ENCODE measurements around the gene CD248. TPM values are rescaled to one million over a fixed set of nuclear protein-coding genes. Genes with fewer than 3 reads are reported as not detected.

Gene CD248
- total RNA-seq, 1 donor from 2014 or later = 95.2 TPM

DNA sequence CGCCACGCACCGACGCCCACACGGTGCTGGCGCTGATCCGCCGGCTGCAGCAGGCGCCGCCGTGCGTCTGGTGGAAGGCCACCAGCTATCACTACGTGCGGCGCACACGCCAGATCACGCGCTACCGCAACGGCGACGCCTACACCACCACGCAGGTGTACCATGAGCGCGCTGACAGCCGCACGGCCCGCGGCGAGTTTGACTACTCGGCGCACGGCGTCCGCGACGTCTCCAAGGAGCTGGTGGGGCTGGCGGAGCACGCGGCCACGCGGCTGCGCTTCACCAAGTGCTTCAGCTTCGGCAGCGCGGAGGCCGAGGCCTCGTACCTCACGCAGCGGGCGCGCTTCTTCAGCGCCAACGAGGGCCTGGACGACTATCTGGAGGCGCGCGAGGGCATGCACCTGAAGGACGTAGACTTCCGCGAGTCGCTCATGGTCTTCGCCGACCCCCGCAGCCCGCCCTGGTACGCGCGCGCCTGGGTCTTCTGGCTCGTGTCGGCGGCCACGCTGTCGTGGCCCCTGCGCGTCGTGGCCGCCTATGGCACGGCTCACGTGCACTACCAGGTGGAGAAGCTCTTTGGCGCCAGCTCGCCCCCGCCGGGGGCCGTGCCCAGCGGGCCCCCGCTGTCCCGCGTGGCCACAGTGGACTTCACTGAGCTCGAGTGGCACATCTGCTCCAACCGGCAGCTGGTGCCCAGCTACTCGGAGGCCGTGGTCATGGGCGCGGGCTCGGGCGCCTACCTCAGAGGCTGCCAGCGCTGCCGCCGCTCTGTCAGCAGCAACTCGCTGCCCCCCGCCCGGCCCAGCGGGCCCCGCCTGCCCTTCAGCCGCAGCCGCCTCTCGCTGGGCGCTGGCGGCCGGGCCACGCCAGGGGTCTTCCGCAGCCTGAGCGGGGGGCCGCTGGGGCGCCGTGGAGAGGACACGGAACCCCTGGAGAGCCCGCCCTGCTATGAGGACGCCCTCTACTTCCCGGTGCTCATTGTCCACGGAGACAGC is 21.9 kb downstream of the CD248 start:
- Mint-ChIP-seq H3K4me3 (no peak overlapping the region), H3K27ac (no peak overlapping the region), H3K36me3 (no peaks in the 10 kb centered on the region), H3K27me3 (ENCODE audit: low read depth) (peaks cover 54% of the 10 kb centered on the region), H3K9me3 (no peaks in the 10 kb centered on the region), H3K4me1 (peaks cover 14% of the 10 kb centered on the region)
- no peak for DNase-seq (ENCODE audit: low spot score in 2 of 2, unreplicated experiment in 2 of 2)
- TF ChIP-seq, protein P1, sequence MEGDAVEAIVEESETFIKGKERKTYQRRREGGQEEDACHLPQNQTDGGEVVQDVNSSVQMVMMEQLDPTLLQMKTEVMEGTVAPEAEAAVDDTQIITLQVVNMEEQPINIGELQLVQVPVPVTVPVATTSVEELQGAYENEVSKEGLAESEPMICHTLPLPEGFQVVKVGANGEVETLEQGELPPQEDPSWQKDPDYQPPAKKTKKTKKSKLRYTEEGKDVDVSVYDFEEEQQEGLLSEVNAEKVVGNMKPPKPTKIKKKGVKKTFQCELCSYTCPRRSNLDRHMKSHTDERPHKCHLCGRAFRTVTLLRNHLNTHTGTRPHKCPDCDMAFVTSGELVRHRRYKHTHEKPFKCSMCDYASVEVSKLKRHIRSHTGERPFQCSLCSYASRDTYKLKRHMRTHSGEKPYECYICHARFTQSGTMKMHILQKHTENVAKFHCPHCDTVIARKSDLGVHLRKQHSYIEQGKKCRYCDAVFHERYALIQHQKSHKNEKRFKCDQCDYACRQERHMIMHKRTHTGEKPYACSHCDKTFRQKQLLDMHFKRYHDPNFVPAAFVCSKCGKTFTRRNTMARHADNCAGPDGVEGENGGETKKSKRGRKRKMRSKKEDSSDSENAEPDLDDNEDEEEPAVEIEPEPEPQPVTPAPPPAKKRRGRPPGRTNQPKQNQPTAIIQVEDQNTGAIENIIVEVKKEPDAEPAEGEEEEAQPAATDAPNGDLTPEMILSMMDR (IDR thresholded peaks at IDR 0.05; ENCODE audit: unreplicated experiment) = no peak

DNA sequence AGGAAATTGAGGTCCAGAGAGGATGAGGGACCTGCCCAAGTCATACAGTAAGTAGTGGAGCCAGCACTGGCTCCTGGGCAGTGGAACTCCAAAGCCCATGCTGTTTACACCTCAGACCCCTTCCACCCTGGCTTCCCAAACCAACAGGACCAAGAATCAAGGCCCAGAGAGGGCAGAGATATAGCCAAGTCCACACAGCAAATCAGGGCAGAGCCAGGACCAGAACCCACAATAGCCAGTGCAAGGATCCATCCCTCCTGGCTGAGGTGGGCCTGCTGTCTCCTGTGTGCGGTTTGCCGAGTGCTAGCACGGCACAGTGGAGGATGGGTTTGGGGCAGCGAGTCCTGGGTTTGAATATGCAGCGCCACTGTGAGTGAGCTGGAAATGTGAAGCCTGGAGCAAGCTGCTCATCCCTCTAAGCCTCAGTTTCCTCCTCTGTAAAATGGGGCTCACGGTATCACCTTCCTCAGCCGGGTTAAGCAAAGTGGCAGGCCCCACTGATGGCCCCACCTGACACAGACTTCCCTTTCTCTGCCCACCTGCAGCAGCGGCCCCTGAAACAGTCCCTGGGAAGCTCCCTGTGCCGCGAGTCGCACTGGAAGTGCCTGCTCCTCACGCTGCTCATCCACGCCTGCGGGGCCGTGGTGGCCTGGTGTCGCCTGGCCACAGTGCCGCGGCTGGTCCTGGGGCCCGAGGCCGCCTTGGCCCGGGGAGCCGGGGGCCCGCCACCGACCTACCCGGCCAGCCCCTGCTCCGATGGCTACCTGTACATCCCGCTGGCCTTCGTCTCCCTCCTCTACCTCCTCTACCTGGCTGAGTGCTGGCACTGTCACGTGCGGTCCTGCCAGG is 22.8 kb downstream of the CD248 start:
- H3K4me1 Mint-ChIP-seq = peaks cover 23% of the 10 kb centered on the region
- H3K27ac Mint-ChIP-seq = no peak overlapping the region
- H3K27me3 Mint-ChIP-seq (ENCODE audit: low read depth) = peaks cover 60% of the 10 kb centered on the region
- H3K4me3 Mint-ChIP-seq = no peak overlapping the region
- TF ChIP-seq, protein P1 (IDR thresholded peaks at IDR 0.05; ENCODE audit: unreplicated experiment) = no peak
- DNase-seq (ENCODE audit: low spot score in 2 of 2, unreplicated experiment in 2 of 2) = no peak
- no peaks in the 10 kb centered on the region for H3K9me3 Mint-ChIP-seq
- no peaks in the 10 kb centered on the region for H3K36me3 Mint-ChIP-seq

DNA sequence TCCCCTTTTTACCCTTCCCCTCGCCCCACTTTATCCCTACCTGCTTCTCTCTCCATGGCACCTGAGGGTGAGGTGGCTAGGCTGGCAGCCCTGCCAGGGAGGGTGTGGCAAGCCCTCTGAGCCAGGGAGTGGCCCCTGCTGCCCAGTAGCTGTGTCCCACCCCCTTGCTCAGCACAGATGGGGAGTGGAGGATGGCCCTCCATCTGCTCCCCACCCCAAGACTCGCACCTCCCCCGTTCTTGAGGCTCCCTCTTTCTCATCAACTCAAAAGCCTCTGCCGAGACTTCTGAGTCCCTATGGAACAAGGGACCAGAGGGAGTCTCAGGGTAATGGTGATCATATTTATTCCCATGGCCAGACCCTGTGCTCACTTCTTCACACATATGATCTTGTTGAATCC is 23.5 kb downstream of the CD248 start:
- H3K27ac Mint-ChIP-seq = no peak overlapping the region
- no peak for DNase-seq (ENCODE audit: low spot score in 2 of 2, unreplicated experiment in 2 of 2)
- TF ChIP-seq, protein P1 (IDR thresholded peaks at IDR 0.05; ENCODE audit: unreplicated experiment) = no peak
- H3K4me1 Mint-ChIP-seq = peaks cover 25% of the 10 kb centered on the region
- no peaks in the 10 kb centered on the region for H3K36me3 Mint-ChIP-seq
- peaks cover 59% of the 10 kb centered on the region for H3K27me3 Mint-ChIP-seq (ENCODE audit: low read depth)
- no peaks in the 10 kb centered on the region for H3K9me3 Mint-ChIP-seq
- peak overlapping the region; percentile 2 for H3K4me3 Mint-ChIP-seq

DNA sequence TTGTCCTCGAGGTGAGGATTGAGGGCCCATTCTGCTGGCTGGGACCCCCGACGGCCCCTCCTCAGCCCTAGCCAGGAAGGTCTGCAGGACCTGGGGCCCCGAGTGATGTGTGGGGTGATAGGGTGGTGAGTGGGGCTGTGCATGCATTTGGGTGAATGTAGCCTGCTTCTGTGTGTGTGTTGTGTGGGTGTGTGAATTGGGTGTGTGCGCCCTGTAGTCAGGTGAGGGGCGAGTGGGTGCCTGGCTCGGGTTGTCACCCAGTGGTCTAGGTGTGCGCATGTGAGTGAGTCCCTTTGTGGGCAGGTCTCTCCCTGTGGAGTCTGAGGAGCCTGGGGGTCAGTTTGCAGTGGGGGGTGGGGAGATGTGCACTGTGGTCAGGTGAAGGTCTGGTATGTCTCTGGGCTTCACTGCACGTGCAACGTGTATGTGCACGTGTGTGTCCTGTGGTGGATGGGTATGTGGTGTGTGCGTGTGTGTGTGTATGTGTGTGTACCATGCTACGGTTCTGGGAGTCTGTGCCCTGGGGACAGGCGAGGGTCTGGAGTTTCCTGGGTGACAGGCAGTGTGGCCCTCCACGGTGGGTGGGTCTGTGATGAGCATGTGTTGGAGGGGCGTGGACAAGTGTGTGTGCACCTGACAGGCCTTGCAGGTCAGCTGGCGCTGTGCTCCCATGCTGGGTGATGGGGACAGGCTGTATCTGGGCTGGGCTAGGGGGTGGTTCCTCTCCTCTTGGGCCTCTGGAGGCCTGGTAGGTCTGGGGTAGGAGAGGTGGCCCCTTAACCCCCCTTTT is 24.1 kb downstream of the CD248 start:
- no peaks in the 10 kb centered on the region for H3K9me3 Mint-ChIP-seq

More for the DNA sequence above, 24.1 kb downstream of the CD248 start:
- Mint-ChIP-seq H3K4me1 (peaks cover 29% of the 10 kb centered on the region), H3K36me3 (no peaks in the 10 kb centered on the region), H3K4me3 (peak overlapping the region; percentile 47), H3K27ac (no peak overlapping the region), H3K27me3 (ENCODE audit: low read depth) (peaks cover 56% of the 10 kb centered on the region)
- TF ChIP-seq, protein P1 (IDR thresholded peaks at IDR 0.05; ENCODE audit: unreplicated experiment) = no peak
- no peak for DNase-seq (ENCODE audit: low spot score in 2 of 2, unreplicated experiment in 2 of 2)

Data from mesothelial cell of epicardium (in vitro differentiated cells).